SK-N-SH (cell line): Measurements from ENCODE around the gene FSD1.

Experiments
- JUND ChIP-seq: IDR thresholded peaks from 2 replicates; pipeline ENCODE4 v1.4.0; 2012
- MEF2A ChIP-seq: IDR thresholded peaks from 2 replicates; pipeline ENCODE4 v1.4.0; 2012; ENCODE audit warnings: low read depth, borderline replicate concordance
- POLR2AphosphoS5 ChIP-seq: IDR thresholded peaks from 2 replicates; pipeline ENCODE4 v1.6.1; 2012; ENCODE audit warnings: low read depth, low read length
- RAD21 ChIP-seq: IDR thresholded peaks from 2 replicates; pipeline ENCODE4 v1.6.1; 2012; ENCODE audit warnings: mild to moderate bottlenecking, low read length
- TAF1 ChIP-seq: IDR thresholded peaks from 2 replicates; pipeline ENCODE4 v1.6.1; 2012; ENCODE audit warnings: low read depth, mild to moderate bottlenecking, low read length, moderate library complexity, borderline replicate concordance
- TF ChIP-seq, protein P1 (sequence below): fragments of 200-600 bp; sonication (generic); IDR thresholded peaks from 2 replicates; pipeline ENCODE4 v1.6.1; 2017; ENCODE audit warnings: antibody characterized with exemption, mild to moderate bottlenecking, moderate library complexity

DNA sequence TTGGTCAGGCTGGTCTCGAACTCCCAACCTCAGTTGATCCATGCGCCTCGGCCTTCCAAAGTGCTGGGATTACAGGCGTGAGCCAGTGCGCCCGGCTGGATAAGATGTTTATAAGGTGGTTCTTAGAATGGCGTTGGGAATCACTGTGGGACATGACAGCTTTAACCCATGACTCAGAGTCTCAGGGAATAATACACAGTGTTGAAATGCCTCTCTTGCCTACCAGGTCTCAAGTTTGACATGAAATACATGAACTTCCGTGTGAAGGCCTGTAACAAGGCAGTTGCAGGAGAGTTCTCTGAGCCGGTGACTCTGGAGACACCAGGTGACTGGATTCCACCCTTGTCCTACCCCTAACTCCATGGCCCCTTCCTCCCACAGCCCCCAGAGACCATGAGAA lies 12.6 kb downstream of the FSD1 start:
- TF ChIP-seq TAF1 (no peak), POLR2AphosphoS5 (no peak), JUND (no peak), RAD21 (no peak), MEF2A (no peak)
- TF ChIP-seq, protein P1, sequence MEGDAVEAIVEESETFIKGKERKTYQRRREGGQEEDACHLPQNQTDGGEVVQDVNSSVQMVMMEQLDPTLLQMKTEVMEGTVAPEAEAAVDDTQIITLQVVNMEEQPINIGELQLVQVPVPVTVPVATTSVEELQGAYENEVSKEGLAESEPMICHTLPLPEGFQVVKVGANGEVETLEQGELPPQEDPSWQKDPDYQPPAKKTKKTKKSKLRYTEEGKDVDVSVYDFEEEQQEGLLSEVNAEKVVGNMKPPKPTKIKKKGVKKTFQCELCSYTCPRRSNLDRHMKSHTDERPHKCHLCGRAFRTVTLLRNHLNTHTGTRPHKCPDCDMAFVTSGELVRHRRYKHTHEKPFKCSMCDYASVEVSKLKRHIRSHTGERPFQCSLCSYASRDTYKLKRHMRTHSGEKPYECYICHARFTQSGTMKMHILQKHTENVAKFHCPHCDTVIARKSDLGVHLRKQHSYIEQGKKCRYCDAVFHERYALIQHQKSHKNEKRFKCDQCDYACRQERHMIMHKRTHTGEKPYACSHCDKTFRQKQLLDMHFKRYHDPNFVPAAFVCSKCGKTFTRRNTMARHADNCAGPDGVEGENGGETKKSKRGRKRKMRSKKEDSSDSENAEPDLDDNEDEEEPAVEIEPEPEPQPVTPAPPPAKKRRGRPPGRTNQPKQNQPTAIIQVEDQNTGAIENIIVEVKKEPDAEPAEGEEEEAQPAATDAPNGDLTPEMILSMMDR, result no peak
